Neural cell (in vitro differentiated cells): Measurements from ENCODE around the gene MUSK. TPM values are rescaled to one million over a fixed set of nuclear protein-coding genes. Genes with fewer than 3 reads are reported as not detected.
"Not testable (repeated sequence)": the region's sequence is repeated elsewhere in the genome, so short reads cannot be mapped to it uniquely, and the experiment has no call there.

Experiments
- H2AFZ ChIP-seq: fragments of 200-600, 300-800 bp; sonication (generic), shearing (Covaris generic); 2 replicates; pipeline ENCODE4 v1.6.0; 2014; ENCODE audit warnings: low read depth, mild to moderate bottlenecking, antibody characterized with exemption, low read length, moderate library complexity
- H3F3A ChIP-seq: fragments of 200-600 bp; shearing (Covaris generic); 2 replicates; pipeline ENCODE4 v1.6.1; 2016; ENCODE audit warnings: mild to moderate bottlenecking, moderate library complexity, mixed read lengths, antibody characterized with exemption, low read length; ENCODE audit not compliant: insufficient read depth, poor library complexity, severe bottlenecking
- H3K27ac ChIP-seq: fragments of 200-600, 300-800 bp; sonication (generic), shearing (Covaris generic); 2 replicates; pipeline ENCODE4 v1.5.1; 2014; ENCODE audit warnings: mild to moderate bottlenecking, low read length, moderate library complexity
- H3K27me3 ChIP-seq: fragments of 300-800, 200-600 bp; sonication (generic), shearing (Covaris generic); 2 replicates; pipeline ENCODE4 v1.6.0; 2014; ENCODE audit warnings: mild to moderate bottlenecking, low read depth, low read length, moderate library complexity; ENCODE audit not compliant: insufficient read depth
- H3K36me3 ChIP-seq: fragments of 300-800, 200-600 bp; sonication (generic), shearing (Covaris generic); 2 replicates; pipeline ENCODE4 v1.5.1; 2014; ENCODE audit warnings: mild to moderate bottlenecking, antibody characterized with exemption, low read length, moderate library complexity; ENCODE audit not compliant: insufficient read depth
- H3K4me2 ChIP-seq: fragments of 300-800, 200-600 bp; sonication (generic), shearing (Covaris generic); 2 replicates; pipeline ENCODE4 v1.6.0; 2014; ENCODE audit warnings: mild to moderate bottlenecking, low read length
- H3K4me3 ChIP-seq: fragments of 300-800, 200-600 bp; sonication (generic), shearing (Covaris generic); 2 replicates; pipeline ENCODE4 v1.5.1; 2014; ENCODE audit warnings: mild to moderate bottlenecking, low read length, moderate library complexity
- H3K79me2 ChIP-seq: fragments of 200-600 bp; shearing (Covaris generic); replicated peaks from 2 replicates; pipeline ENCODE4 v1.6.0; 2014; ENCODE audit warnings: mild to moderate bottlenecking, low read length, moderate library complexity; ENCODE audit not compliant: insufficient read depth
- H3K9ac ChIP-seq: fragments of 300-800, 200-600 bp; sonication (generic), shearing (Covaris generic); 2 replicates; pipeline ENCODE4 v1.6.1; 2016; ENCODE audit warnings: mild to moderate bottlenecking, low read length, mixed read lengths
- H3K9me2 ChIP-seq: fragments of 200-600 bp; shearing (Covaris generic); 2 replicates; pipeline ENCODE4 v1.6.1; 2016; ENCODE audit warnings: mild to moderate bottlenecking, low read length, mixed read lengths; ENCODE audit not compliant: insufficient read depth
- H3K9me3 ChIP-seq: fragments of 200-600, 300-800 bp; sonication (generic), shearing (Covaris generic); 2 replicates; pipeline ENCODE4 v1.6.1; 2016; ENCODE audit warnings: mild to moderate bottlenecking, mixed run types, low read length, moderate library complexity, mixed read lengths
- H4K20me1 ChIP-seq: fragments of 200-600 bp; shearing (Covaris generic); 2 replicates; pipeline ENCODE4 v1.6.1; 2016; ENCODE audit warnings: mild to moderate bottlenecking, mixed run types; ENCODE audit not compliant: insufficient read depth
- CTCF ChIP-seq: fragments of 450-650 bp; IDR thresholded peaks from 2 replicates; pipeline ENCODE4 v1.5.1; 2014; ENCODE audit warnings: antibody characterized with exemption, mild to moderate bottlenecking, moderate library complexity; ENCODE audit not compliant: poor library complexity, severe bottlenecking
- EP300 ChIP-seq: fragments of 450-650 bp; conservative IDR thresholded peaks from 2 replicates; pipeline ENCODE4 v1.6.1; 2014; ENCODE audit warnings: antibody characterized with exemption, mild to moderate bottlenecking, moderate library complexity; ENCODE audit not compliant: poor library complexity, severe bottlenecking
- EZH2 ChIP-seq: fragments of 200-600, 300-800 bp; shearing (Covaris generic), sonication (generic); IDR thresholded peaks from 2 replicates; pipeline ENCODE4 v1.6.1; 2014; ENCODE audit warnings: antibody characterized with exemption, low read length, borderline replicate concordance, mild to moderate bottlenecking; ENCODE audit not compliant: insufficient read depth, poor library complexity, severe bottlenecking
- MXI1 ChIP-seq: fragments of 450-650 bp; conservative IDR thresholded peaks from 2 replicates; pipeline ENCODE4 v1.6.1; 2014; ENCODE audit warnings: antibody characterized with exemption, mild to moderate bottlenecking; ENCODE audit not compliant: poor library complexity, severe bottlenecking
- POLR2AphosphoS5 ChIP-seq: IDR thresholded peaks from 2 replicates; pipeline ENCODE4 v1.6.1; 2012
- RAD21 ChIP-seq: fragments of 450-650 bp; conservative IDR thresholded peaks from 2 replicates; pipeline ENCODE4 v1.6.1; 2014; ENCODE audit warnings: antibody characterized with exemption, mild to moderate bottlenecking, moderate library complexity
- SMC3 ChIP-seq: fragments of 450-650 bp; conservative IDR thresholded peaks from 2 replicates; pipeline ENCODE4 v1.6.1; 2014; ENCODE audit warnings: antibody characterized with exemption, mild to moderate bottlenecking, moderate library complexity; ENCODE audit not compliant: poor library complexity
- TAF1 ChIP-seq: IDR thresholded peaks from 2 replicates; pipeline ENCODE4 v1.6.1; 2012; ENCODE audit warnings: low read depth
- polyA plus RNA-seq: library from polyadenylated mRNA; depleted of rRNA; stranded (reverse); fragments of >200 nt; gene quantifications from 2 replicates; pipeline ENCODE4 v1.2.3, GENCODE V29; 2014
- TF ChIP-seq, protein P1 (sequence below): IDR thresholded peaks from 2 replicates; pipeline ENCODE4 v1.6.1; 2012; ENCODE audit warnings: borderline replicate concordance

MUSK gene
- polyA plus RNA-seq, 1 donor from 2014 or later: not detected

DNA sequence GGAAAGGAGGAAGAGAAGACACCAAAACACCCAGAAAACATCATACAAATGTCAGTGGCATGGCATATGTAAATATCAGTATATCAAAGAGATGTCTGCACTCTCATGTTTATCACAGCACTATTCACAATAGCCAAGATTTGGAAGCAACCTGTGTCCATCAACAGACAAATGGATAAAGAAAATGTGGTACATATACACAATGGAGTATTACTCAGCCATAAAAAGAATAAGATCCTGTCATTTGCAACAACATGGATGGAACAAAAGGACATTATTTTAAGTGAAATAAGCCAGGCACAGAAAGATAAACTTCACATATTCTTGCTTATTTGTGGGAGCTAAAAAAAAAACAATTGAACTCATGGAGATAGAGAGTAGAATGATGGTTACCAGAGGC is 156.5 kb downstream of the MUSK start:
- H3F3A ChIP-seq, H2AFZ ChIP-seq, H3K27ac ChIP-seq, H3K9me3 ChIP-seq, H3K36me3 ChIP-seq, H3K4me3 ChIP-seq, H3K9me2 ChIP-seq, H3K4me2 ChIP-seq, H3K27me3 ChIP-seq, H4K20me1 ChIP-seq, H3K79me2 ChIP-seq, H3K9ac ChIP-seq: not testable (repeated sequence)

DNA sequence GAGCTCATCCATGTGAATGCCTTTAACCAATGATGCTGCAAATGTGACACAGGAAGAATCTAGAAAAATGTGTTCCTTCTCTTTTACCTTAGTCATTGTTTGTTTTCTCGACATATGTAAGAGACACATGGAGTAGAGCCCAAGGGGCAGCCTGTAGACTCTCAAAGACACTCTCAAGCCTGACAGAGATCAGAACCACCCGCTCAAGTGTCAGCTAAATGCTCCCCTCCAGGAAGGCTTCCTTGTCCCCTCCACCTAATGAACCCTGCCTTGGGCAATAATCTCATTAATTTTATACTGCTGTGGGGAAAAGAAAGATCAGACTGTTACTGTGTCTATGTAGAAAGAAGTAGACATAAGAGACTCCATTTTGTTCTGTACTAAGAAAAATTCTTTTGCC is 157.4 kb downstream of the MUSK start:
- H3K36me3 ChIP-seq: no peaks in the 10 kb centered on the region
- H3K4me2 ChIP-seq: no peak overlapping the region
- H3F3A ChIP-seq: no peaks in the 10 kb centered on the region
- H3K9me2 ChIP-seq: no peaks in the 10 kb centered on the region
- no peak overlapping the region for H3K4me3 ChIP-seq
- H3K27me3 ChIP-seq: no peaks in the 10 kb centered on the region
- H3K9me3 ChIP-seq: no peaks in the 10 kb centered on the region
- no peaks in the 10 kb centered on the region for H3K79me2 ChIP-seq
- TF ChIP-seq SMC3: no peak
- TF ChIP-seq, protein P1, sequence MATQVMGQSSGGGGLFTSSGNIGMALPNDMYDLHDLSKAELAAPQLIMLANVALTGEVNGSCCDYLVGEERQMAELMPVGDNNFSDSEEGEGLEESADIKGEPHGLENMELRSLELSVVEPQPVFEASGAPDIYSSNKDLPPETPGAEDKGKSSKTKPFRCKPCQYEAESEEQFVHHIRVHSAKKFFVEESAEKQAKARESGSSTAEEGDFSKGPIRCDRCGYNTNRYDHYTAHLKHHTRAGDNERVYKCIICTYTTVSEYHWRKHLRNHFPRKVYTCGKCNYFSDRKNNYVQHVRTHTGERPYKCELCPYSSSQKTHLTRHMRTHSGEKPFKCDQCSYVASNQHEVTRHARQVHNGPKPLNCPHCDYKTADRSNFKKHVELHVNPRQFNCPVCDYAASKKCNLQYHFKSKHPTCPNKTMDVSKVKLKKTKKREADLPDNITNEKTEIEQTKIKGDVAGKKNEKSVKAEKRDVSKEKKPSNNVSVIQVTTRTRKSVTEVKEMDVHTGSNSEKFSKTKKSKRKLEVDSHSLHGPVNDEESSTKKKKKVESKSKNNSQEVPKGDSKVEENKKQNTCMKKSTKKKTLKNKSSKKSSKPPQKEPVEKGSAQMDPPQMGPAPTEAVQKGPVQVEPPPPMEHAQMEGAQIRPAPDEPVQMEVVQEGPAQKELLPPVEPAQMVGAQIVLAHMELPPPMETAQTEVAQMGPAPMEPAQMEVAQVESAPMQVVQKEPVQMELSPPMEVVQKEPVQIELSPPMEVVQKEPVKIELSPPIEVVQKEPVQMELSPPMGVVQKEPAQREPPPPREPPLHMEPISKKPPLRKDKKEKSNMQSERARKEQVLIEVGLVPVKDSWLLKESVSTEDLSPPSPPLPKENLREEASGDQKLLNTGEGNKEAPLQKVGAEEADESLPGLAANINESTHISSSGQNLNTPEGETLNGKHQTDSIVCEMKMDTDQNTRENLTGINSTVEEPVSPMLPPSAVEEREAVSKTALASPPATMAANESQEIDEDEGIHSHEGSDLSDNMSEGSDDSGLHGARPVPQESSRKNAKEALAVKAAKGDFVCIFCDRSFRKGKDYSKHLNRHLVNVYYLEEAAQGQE: no peak
- no peak for TF ChIP-seq TAF1
- TF ChIP-seq EP300: no peak
- no peak for TF ChIP-seq MXI1
- no peak for TF ChIP-seq RAD21
- no peak for TF ChIP-seq POLR2AphosphoS5
- TF ChIP-seq EZH2: no peak
- no peak for TF ChIP-seq CTCF
- no peak overlapping the region for H3K27ac ChIP-seq
- H2AFZ ChIP-seq: no peak overlapping the region
- H3K9ac ChIP-seq: no peak overlapping the region
- no peaks in the 10 kb centered on the region for H4K20me1 ChIP-seq

DNA sequence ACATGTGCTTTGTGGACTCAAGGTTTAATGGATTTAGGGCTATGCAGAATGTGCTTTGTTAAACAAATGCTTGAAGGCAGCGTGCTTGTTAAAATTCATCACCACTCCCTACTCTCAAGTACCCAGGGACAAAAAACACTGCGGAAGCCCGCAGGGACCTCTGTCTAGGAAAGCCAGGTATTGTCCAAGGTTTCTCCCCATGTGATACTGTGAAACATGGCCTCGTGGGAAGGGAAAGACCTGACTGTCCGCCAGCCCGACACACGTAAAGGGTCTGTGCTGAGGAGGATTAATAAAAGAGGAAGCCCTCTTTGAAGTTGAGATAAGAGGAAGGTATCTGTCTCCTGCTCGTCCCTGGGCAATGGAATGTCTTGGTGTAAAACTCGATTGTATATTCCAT is 157.8 kb downstream of the MUSK start:
- not testable (repeated sequence) for H3K4me2 ChIP-seq, H3K36me3 ChIP-seq, H3K9me3 ChIP-seq, H3F3A ChIP-seq, H3K4me3 ChIP-seq, H3K27me3 ChIP-seq, H4K20me1 ChIP-seq, H3K9ac ChIP-seq, H3K79me2 ChIP-seq, H3K9me2 ChIP-seq, H3K27ac ChIP-seq, H2AFZ ChIP-seq
